ENCODE data around the gene SIK2.

GRCh38 chr11:111727431-111727830, 125.2 kb downstream of the SIK2 start:
- TF ChIP-seq, protein P1, sequence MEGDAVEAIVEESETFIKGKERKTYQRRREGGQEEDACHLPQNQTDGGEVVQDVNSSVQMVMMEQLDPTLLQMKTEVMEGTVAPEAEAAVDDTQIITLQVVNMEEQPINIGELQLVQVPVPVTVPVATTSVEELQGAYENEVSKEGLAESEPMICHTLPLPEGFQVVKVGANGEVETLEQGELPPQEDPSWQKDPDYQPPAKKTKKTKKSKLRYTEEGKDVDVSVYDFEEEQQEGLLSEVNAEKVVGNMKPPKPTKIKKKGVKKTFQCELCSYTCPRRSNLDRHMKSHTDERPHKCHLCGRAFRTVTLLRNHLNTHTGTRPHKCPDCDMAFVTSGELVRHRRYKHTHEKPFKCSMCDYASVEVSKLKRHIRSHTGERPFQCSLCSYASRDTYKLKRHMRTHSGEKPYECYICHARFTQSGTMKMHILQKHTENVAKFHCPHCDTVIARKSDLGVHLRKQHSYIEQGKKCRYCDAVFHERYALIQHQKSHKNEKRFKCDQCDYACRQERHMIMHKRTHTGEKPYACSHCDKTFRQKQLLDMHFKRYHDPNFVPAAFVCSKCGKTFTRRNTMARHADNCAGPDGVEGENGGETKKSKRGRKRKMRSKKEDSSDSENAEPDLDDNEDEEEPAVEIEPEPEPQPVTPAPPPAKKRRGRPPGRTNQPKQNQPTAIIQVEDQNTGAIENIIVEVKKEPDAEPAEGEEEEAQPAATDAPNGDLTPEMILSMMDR (IDR thresholded peaks at IDR 0.05), result no peak
- no peak for TF ChIP-seq POLR2A (IDR thresholded peaks at IDR 0.05)

Data from thyroid gland (tissue), 4 donors.